MCF 10A (cell line): Measurements from ENCODE around the gene DIAPH2. TPM values are rescaled to one million over a fixed set of nuclear protein-coding genes. Genes with fewer than 3 reads are reported as not detected.

ENCODE experiments used
- BruUV-seq: library from RNA; stranded (reverse); fragments of 400-500 nt; replicated peaks from 2 replicates; lab custom pipeline; 2021; lab: Mats Ljungman, UMichigan
- CTCF ChIA-PET: fragments of 300-600 bp; sonication (Branson Sonifier 250); formaldehyde crosslinking; extraction: SDS; loops from one replicate; lab custom pipeline; 2021; ENCODE audit warnings: antibody characterized with exemption, inconsistent platforms; lab: Yijun Ruan, JAX
- POLR2A ChIA-PET: fragments of 300-600, 350-650 bp; sonication (Branson Sonifier 250); formaldehyde crosslinking; extraction: SDS; loops from one replicate; lab custom pipeline; 2020; ENCODE audit warnings: antibody characterized with exemption, inconsistent platforms; lab: Yijun Ruan, JAX
- DNase-seq: peaks from one replicate; pipeline ENCODE4 v3.0.0-alpha.2; 2018; ENCODE audit not compliant: unreplicated experiment
- H3K27ac Mint-ChIP-seq: one replicate; pipeline ENCODE4 v1.8.0; 2022; ENCODE audit warnings: mild to moderate bottlenecking, low read depth, mixed read lengths; ENCODE audit not compliant: unreplicated experiment
- H3K27me3 Mint-ChIP-seq: one replicate; pipeline ENCODE4 v1.8.0; 2022; ENCODE audit warnings: mixed read lengths; ENCODE audit not compliant: insufficient read depth, unreplicated experiment
- H3K36me3 Mint-ChIP-seq: one replicate; pipeline ENCODE4 v1.8.0; 2022; ENCODE audit warnings: mild to moderate bottlenecking, moderate library complexity, mixed read lengths; ENCODE audit not compliant: insufficient read depth, unreplicated experiment
- H3K4me1 Mint-ChIP-seq: one replicate; pipeline ENCODE4 v1.8.0; 2022; ENCODE audit warnings: mixed read lengths; ENCODE audit not compliant: insufficient read depth, unreplicated experiment
- H3K4me3 Mint-ChIP-seq: one replicate; pipeline ENCODE4 v1.8.0; 2022; ENCODE audit warnings: mild to moderate bottlenecking, moderate library complexity, mixed read lengths; ENCODE audit not compliant: unreplicated experiment
- H3K9me3 Mint-ChIP-seq: one replicate; pipeline ENCODE4 v1.8.0; 2022; ENCODE audit warnings: mixed read lengths; ENCODE audit not compliant: unreplicated experiment
- intact Hi-C: fragments of 100-400 bp; cut with micrococcal nuclease; formaldehyde crosslinking; loops from 2 replicates; pipeline ENCODE4 v1.14.1; 2022
- total RNA-seq: library from RNA; stranded (reverse); gene quantifications from 2 replicates; pipeline ENCODE4 v1.2.3, GENCODE V29; 2022
- TF ChIP-seq, protein P1 (sequence below): fragments of 200-600 bp; IDR thresholded peaks from one replicate; pipeline ENCODE4 v1.8.0; 2022; ENCODE audit warnings: antibody characterized with exemption, mild to moderate bottlenecking; ENCODE audit not compliant: unreplicated experiment

The DIAPH2 gene
- total RNA-seq, 1 experiment from 2014 or later = 17.6 TPM

DNA sequence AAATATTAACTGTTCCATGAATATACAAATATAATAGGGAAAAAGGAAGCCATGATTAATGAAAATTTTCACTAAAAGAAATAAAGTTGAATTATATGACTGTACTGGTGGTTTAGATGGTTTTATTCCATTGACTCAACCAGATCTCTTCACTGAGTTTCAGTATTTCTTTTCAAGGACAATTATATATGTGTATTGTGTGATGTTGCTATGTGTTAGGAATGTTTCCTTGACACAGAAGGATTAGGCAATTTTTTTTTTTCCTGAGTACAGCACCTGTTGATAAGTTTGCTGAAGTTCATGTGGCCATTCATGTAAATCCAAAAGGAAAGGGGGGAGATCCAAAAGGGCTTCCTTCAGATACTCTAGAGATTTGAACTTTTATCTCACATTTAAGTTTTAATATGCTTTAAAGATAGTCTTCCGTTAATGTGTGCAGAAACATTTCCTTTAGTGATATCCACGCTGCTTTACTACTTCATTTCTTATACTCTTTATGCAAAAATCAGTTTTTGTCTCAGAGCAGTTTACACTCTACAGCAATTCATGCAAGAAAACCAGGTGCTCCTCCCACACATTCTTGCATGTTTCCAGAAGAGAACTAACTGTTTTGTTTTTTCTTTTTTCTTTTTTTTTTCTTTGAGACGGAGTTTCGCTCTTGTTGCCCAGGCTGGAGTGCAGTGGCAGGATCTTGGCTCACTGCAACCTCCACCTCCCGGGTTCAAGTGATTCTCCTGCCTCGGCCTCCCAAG is 448.2 kb downstream of the DIAPH2 start:
- H3K4me3 Mint-ChIP-seq = no peak overlapping the region
- DNase-seq = no peak
- peaks cover 78% of the 10 kb centered on the region for H3K27me3 Mint-ChIP-seq
- ChIA-PET CTCF (interaction anchor here (0.6 kb wide), 2 partner anchors 35 to 221 kb away, joined by 3 read pairs; no protein-coding TSS in a partner anchor), POLR2A (no interaction called here)
- TF ChIP-seq, protein P1, sequence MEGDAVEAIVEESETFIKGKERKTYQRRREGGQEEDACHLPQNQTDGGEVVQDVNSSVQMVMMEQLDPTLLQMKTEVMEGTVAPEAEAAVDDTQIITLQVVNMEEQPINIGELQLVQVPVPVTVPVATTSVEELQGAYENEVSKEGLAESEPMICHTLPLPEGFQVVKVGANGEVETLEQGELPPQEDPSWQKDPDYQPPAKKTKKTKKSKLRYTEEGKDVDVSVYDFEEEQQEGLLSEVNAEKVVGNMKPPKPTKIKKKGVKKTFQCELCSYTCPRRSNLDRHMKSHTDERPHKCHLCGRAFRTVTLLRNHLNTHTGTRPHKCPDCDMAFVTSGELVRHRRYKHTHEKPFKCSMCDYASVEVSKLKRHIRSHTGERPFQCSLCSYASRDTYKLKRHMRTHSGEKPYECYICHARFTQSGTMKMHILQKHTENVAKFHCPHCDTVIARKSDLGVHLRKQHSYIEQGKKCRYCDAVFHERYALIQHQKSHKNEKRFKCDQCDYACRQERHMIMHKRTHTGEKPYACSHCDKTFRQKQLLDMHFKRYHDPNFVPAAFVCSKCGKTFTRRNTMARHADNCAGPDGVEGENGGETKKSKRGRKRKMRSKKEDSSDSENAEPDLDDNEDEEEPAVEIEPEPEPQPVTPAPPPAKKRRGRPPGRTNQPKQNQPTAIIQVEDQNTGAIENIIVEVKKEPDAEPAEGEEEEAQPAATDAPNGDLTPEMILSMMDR = no peak
- H3K36me3 Mint-ChIP-seq = peaks cover 6% of the 10 kb centered on the region
- H3K27ac Mint-ChIP-seq = no peak overlapping the region
- intact Hi-C loops = no loop called here
- no peaks in the 10 kb centered on the region for H3K9me3 Mint-ChIP-seq
- no TSS peak for BruUV-seq
- H3K4me1 Mint-ChIP-seq = no peaks in the 10 kb centered on the region

DNA sequence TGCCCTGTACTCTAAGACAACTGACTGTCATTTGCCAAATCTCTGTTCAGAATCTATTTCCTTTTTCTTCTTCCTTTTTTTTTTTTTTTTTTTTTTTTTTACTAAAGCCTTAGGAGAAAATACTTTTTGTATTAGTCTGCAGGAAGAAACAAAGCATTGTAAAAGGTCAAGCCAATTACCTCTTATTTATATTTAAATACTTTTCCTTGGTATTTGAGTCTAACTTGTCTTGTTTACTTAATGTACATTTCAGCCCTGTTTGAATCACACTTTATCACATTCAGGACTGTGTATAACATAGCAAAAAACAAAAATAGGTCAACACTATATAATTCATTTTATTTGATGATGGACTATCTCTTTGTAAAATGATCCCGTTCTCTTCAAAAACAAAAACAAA is 461.3 kb downstream of the DIAPH2 start:
- peaks cover 48% of the 10 kb centered on the region for H3K27me3 Mint-ChIP-seq
- no peaks in the 10 kb centered on the region for H3K4me1 Mint-ChIP-seq
- no peak for DNase-seq
- ChIA-PET POLR2A (no interaction called here), CTCF (no interaction called here)
- no peaks in the 10 kb centered on the region for H3K36me3 Mint-ChIP-seq
- no peak overlapping the region for H3K4me3 Mint-ChIP-seq
- intact Hi-C loops = no loop called here
- BruUV-seq = no TSS peak
- no peaks in the 10 kb centered on the region for H3K9me3 Mint-ChIP-seq
- TF ChIP-seq, protein P1 = no peak
- no peak overlapping the region for H3K27ac Mint-ChIP-seq

DNA sequence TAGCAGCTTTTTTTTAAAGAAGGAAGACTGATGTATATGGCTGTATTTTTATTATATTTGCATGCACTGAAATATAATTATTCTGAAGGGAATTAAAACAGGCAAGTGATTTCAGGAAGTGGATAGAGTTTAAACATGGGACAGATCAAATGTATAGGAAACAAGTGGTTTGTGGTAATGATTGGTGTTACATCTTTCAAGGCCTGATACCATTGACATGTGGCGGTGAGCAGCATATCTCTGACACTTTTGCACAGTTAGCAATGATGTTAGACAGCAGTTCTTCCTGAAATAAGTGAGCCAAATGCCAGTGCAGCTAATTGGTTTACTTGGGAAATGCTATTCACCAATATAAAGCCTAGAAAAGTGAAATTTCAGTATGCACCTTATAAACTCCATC is 471.2 kb downstream of the DIAPH2 start:
- H3K4me1 Mint-ChIP-seq = no peaks in the 10 kb centered on the region
- peaks cover 16% of the 10 kb centered on the region for H3K27me3 Mint-ChIP-seq
- no peak overlapping the region for H3K4me3 Mint-ChIP-seq
- TF ChIP-seq, protein P1 = no peak
- intact Hi-C loops = no loop called here
- ChIA-PET CTCF (no interaction called here), POLR2A (interaction anchor here (0.6 kb wide), 2 partner anchors 24 to 158 kb away, joined by 3 read pairs; no protein-coding TSS in a partner anchor)
- H3K9me3 Mint-ChIP-seq = no peaks in the 10 kb centered on the region
- BruUV-seq = no TSS peak
- no peak overlapping the region for H3K27ac Mint-ChIP-seq
- no peak for DNase-seq
- peaks cover 6% of the 10 kb centered on the region for H3K36me3 Mint-ChIP-seq

DNA sequence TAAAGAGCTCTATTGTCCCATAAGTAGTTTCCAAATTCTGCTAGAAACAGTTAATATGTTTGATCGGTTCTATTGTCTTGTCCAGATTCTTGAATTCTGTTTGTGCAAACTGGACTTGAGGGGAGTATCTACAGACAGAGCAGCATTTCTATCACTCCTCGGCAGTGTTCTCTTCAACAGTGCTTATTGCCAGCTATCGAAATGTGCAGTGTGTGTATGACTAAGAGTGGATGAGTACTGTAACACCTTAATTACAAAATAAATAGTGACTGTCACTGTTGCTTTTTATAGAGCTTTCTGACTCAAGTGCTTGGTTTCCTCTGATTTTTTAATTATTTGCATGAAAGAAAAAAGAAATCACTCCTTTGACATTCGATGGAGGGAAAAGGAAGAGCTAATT is 473.6 kb downstream of the DIAPH2 start:
- intact Hi-C loops = no loop called here
- Mint-ChIP-seq H3K27ac (no peak overlapping the region), H3K36me3 (peaks cover 10% of the 10 kb centered on the region), H3K27me3 (peaks cover 14% of the 10 kb centered on the region), H3K4me3 (no peak overlapping the region), H3K4me1 (no peaks in the 10 kb centered on the region), H3K9me3 (no peaks in the 10 kb centered on the region)
- DNase-seq = peak; percentile 6
- BruUV-seq = no TSS peak
- TF ChIP-seq, protein P1 = no peak
- CTCF ChIA-PET = interaction anchor here (0.6 kb wide), 1 partner anchor 914 kb away, joined by 3 read pairs; no protein-coding TSS in a partner anchor
- POLR2A ChIA-PET = no interaction called here
